Trophoblast cell (in vitro differentiated cells and primary cell): ENCODE data around the gene RTP1.

Source experiments
- DNase-seq, 2 donors: peaks; one replicate each; pipeline ENCODE4 v3.0.0-alpha.2; 2016
- H2AFZ ChIP-seq: 2 replicates; pipeline ENCODE4 v1.6.1; 2013; ENCODE audit warnings: low read length, moderate library complexity, mild to moderate bottlenecking; ENCODE audit not compliant: insufficient read depth, poor library complexity
- H2AK5ac ChIP-seq: 2 replicates; pipeline ENCODE4 v1.6.1; 2013; ENCODE audit warnings: mild to moderate bottlenecking, low read length
- H2BK120ac ChIP-seq: 2 replicates; pipeline ENCODE4 v1.6.1; 2013; ENCODE audit warnings: low read length, mild to moderate bottlenecking, moderate library complexity; ENCODE audit not compliant: insufficient read depth, poor library complexity
- H2BK12ac ChIP-seq: 2 replicates; pipeline ENCODE4 v1.6.1; 2013; ENCODE audit warnings: mild to moderate bottlenecking, low read length, moderate library complexity
- H2BK5ac ChIP-seq: 2 replicates; pipeline ENCODE4 v1.6.1; 2013; ENCODE audit warnings: low read length, low read depth, moderate library complexity, mild to moderate bottlenecking; ENCODE audit not compliant: poor library complexity
- H3K14ac ChIP-seq: 2 replicates; pipeline ENCODE4 v1.6.1; 2013; ENCODE audit warnings: mild to moderate bottlenecking, low read length
- H3K18ac ChIP-seq: 2 replicates; pipeline ENCODE4 v1.6.1; 2013; ENCODE audit warnings: mild to moderate bottlenecking, low read length
- H3K23ac ChIP-seq: 2 replicates; pipeline ENCODE4 v1.6.1; 2013; ENCODE audit warnings: low read length
- H3K27ac ChIP-seq: 2 replicates; pipeline ENCODE4 v1.5.1; 2013; ENCODE audit warnings: low read depth, mild to moderate bottlenecking, inconsistent platforms, low read length, moderate library complexity
- H3K27me3 ChIP-seq: 2 replicates; pipeline ENCODE4 v1.6.1; 2013; ENCODE audit warnings: inconsistent platforms, mild to moderate bottlenecking, low read length, moderate library complexity; ENCODE audit not compliant: insufficient read depth
- H3K36me3 ChIP-seq, 2 experiments: 1 replicate in 1 of 2; 2 replicates in 1 of 2; pipeline ENCODE4 v1.6.1; 2013; ENCODE audit warnings: low read length in 2 of 2, mild to moderate bottlenecking in 2 of 2, moderate library complexity in 1 of 2; ENCODE audit not compliant: insufficient read depth in 2 of 2, control insufficient read depth in 1 of 2
- H3K4ac ChIP-seq: 2 replicates; pipeline ENCODE4 v1.6.1; 2013; ENCODE audit warnings: low read depth, mild to moderate bottlenecking, low read length, moderate library complexity
- H3K4me1 ChIP-seq, 2 experiments: 1 replicate in 1 of 2; 2 replicates in 1 of 2; pipeline ENCODE4 v1.6.1; 2013; ENCODE audit warnings: low read length in 2 of 2, mild to moderate bottlenecking in 2 of 2, moderate library complexity in 1 of 2; ENCODE audit not compliant: insufficient read depth in 2 of 2, control insufficient read depth in 1 of 2
- H3K4me2 ChIP-seq: 2 replicates; pipeline ENCODE4 v1.6.1; 2013; ENCODE audit warnings: inconsistent platforms, mild to moderate bottlenecking, low read length, moderate library complexity
- H3K4me3 ChIP-seq: 2 replicates; pipeline ENCODE4 v1.5.1; 2013; ENCODE audit warnings: mild to moderate bottlenecking, low read depth, low read length, inconsistent platforms
- H3K79me1 ChIP-seq: one replicate; pipeline ENCODE4 v1.6.1; 2013; ENCODE audit warnings: low read length
- H3K79me2 ChIP-seq: 2 replicates; pipeline ENCODE4 v1.6.1; 2013; ENCODE audit warnings: low read length, mild to moderate bottlenecking; ENCODE audit not compliant: control insufficient read depth, insufficient read depth, poor library complexity
- H3K9ac ChIP-seq: 2 replicates; pipeline ENCODE4 v1.6.1; 2013; ENCODE audit warnings: mild to moderate bottlenecking, low read length
- H3K9me3 ChIP-seq: 2 replicates; pipeline ENCODE4 v1.6.1; 2013; ENCODE audit warnings: low read depth, mild to moderate bottlenecking, control low read depth, inconsistent platforms, low read length; ENCODE audit not compliant: insufficient read depth
- H4K12ac ChIP-seq: 2 replicates; pipeline ENCODE4 v1.6.1; 2013; ENCODE audit warnings: low read depth, mild to moderate bottlenecking, low read length, moderate library complexity
- H4K8ac ChIP-seq: 2 replicates; pipeline ENCODE4 v1.6.1; 2013; ENCODE audit warnings: low read depth, mild to moderate bottlenecking, low read length, moderate library complexity
- H4K91ac ChIP-seq: one replicate; pipeline ENCODE4 v1.6.1; 2013; ENCODE audit warnings: low read depth, mild to moderate bottlenecking, low read length, moderate library complexity
- WGBS: extraction: QIAGEN DNeasy Blood & Tissue Kit; methylation state at CpG from one replicate; pipeline ENCODE4 v1.1.7; 2013; ENCODE audit warnings: missing lambda C conversion rate; ENCODE audit not compliant: insufficient read length, insufficient coverage; ENCODE audit errors: extremely low coverage; 5-methylcytosine and 5-hydroxymethylcytosine counted together

The RTP1 gene

GRCh38 chr3:187210545-187211327 lies 13.4 kb downstream of the RTP1 start:
- H3K79me2 ChIP-seq = no peaks in the 10 kb centered on the region
- no peaks in the 10 kb centered on the region for H3K36me3 ChIP-seq
- no peak overlapping the region for H3K4me3 ChIP-seq
- H2BK5ac ChIP-seq = no peak overlapping the region
- no peak overlapping the region for H3K14ac ChIP-seq
- no peak overlapping the region for H4K12ac ChIP-seq
- no peak overlapping the region for H3K18ac ChIP-seq
- no peak overlapping the region for H3K4ac ChIP-seq
- no peak overlapping the region for H2AFZ ChIP-seq
- H4K91ac ChIP-seq = no peak overlapping the region
- H4K8ac ChIP-seq = no peak overlapping the region
- no peak overlapping the region for H2AK5ac ChIP-seq
- 100% methylated on average over 1 of the region's 6 CpGs for WGBS
- no peak overlapping the region for H3K9ac ChIP-seq
- no peaks in the 10 kb centered on the region for H3K4me1 ChIP-seq
- H2BK12ac ChIP-seq = no peak overlapping the region
- no peaks in the 10 kb centered on the region for H3K27me3 ChIP-seq
- no peak for DNase-seq
- no peak overlapping the region for H3K4me2 ChIP-seq
- H3K9me3 ChIP-seq = peaks cover 6% of the 10 kb centered on the region
- H3K23ac ChIP-seq = no peak overlapping the region
- H2BK120ac ChIP-seq = no peak overlapping the region
- H3K79me1 ChIP-seq = no peaks in the 10 kb centered on the region
- H3K27ac ChIP-seq = no peak overlapping the region

DNA sequence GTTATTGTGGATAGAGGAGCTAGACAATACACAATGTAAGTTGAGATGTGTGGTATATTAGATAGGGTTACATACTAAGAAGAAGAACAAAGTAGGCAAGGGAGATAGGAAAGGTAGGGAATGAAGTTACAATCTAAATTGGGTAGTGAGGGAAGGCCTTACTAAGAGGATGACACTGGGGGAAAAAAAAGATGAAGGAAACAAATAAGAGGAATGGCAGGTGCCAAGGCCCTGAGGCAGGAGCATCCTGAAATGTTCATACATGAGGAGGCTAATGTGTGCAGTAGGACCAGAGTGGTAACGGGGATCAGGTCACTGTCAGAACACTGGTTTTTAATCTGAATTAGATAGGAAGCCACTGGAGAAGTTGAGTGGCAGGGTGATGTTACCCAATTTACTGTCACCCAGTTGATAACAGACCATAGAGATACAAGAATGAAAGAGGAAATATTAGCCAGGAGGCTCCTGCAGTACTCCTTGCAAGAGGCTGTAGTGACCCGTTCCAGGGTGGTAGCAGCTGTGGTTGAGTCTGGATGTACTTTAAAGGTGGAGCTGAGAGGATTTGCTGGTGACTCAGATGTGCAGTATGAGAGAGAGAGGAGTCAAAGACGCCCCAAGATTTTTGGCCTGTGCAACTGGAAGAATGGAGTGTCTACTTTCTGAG lies 14.4 kb downstream of the RTP1 start:
- no peak overlapping the region for H3K14ac ChIP-seq
- H2BK5ac ChIP-seq = no peak overlapping the region
- DNase-seq = no peak
- H2BK120ac ChIP-seq = no peak overlapping the region
- no peak overlapping the region for H3K18ac ChIP-seq
- H3K36me3 ChIP-seq = no peaks in the 10 kb centered on the region
- no peaks in the 10 kb centered on the region for H3K79me2 ChIP-seq
- H3K9ac ChIP-seq = no peak overlapping the region
- no peak overlapping the region for H4K12ac ChIP-seq
- H3K27ac ChIP-seq = no peak overlapping the region
- no peaks in the 10 kb centered on the region for H3K4me1 ChIP-seq
- no peak overlapping the region for H3K4ac ChIP-seq
- H2AK5ac ChIP-seq = no peak overlapping the region
- no peak overlapping the region for H3K4me3 ChIP-seq
- no peaks in the 10 kb centered on the region for H3K79me1 ChIP-seq
- no peak overlapping the region for H3K23ac ChIP-seq
- no peak overlapping the region for H4K91ac ChIP-seq
- H4K8ac ChIP-seq = no peak overlapping the region
- no peak overlapping the region for H2BK12ac ChIP-seq
- H3K27me3 ChIP-seq = no peaks in the 10 kb centered on the region
- H3K4me2 ChIP-seq = no peak overlapping the region
- peaks cover 6% of the 10 kb centered on the region for H3K9me3 ChIP-seq
- WGBS = no CpG with 5 or more reads among the region's 3 CpGs
- H2AFZ ChIP-seq = no peak overlapping the region

DNA sequence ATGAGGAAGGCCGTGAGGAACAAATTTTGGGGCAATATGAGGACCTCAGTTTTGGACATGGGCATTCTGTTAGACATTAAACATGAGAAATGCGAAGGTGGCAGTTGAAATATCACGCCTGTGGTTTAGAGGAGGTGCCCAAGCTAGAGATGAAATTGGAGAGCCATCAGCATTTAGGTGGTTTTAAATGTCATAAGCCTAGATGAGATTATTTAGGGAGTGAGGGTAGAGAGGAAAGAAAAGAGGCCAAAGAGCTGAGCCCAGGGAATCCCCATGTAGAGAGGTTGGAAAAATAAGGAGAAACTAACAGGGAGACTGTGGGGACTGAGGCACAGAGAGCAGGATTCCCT lies 14.9 kb downstream of the RTP1 start:
- Histone ChIP-seq H2BK5ac (no peak overlapping the region), H3K27ac (no peak overlapping the region), H2AFZ (no peak overlapping the region), H3K4me1 (no peaks in the 10 kb centered on the region), H2BK120ac (no peak overlapping the region), H3K36me3 (no peaks in the 10 kb centered on the region), H3K23ac (no peak overlapping the region), H3K18ac (no peak overlapping the region), H3K9ac (no peak overlapping the region), H4K8ac (no peak overlapping the region), H3K4me3 (no peak overlapping the region), H3K9me3 (peaks cover 1% of the 10 kb centered on the region), H4K12ac (no peak overlapping the region), H2BK12ac (no peak overlapping the region), H3K14ac (no peak overlapping the region), H3K79me2 (no peaks in the 10 kb centered on the region), H2AK5ac (no peak overlapping the region), H3K4ac (no peak overlapping the region), H3K79me1 (no peaks in the 10 kb centered on the region), H3K27me3 (no peaks in the 10 kb centered on the region), H4K91ac (no peak overlapping the region), H3K4me2 (no peak overlapping the region)
- no peak for DNase-seq
- WGBS = no CpG with 5 or more reads among the region's 3 CpGs

- Histone ChIP-seq H3K23ac (no peak overlapping the region), H4K91ac (no peak overlapping the region), H4K12ac (no peak overlapping the region), H2BK12ac (no peak overlapping the region), H3K14ac (no peak overlapping the region), H3K9me3 (no peaks in the 10 kb centered on the region), H3K36me3 (no peaks in the 10 kb centered on the region), H3K4ac (no peak overlapping the region), H3K4me1 (no peaks in the 10 kb centered on the region), H3K27me3 (no peaks in the 10 kb centered on the region), H3K4me3 (no peak overlapping the region), H2AK5ac (no peak overlapping the region), H3K27ac (no peak overlapping the region), H2BK5ac (no peak overlapping the region), H3K79me1 (no peaks in the 10 kb centered on the region), H3K4me2 (no peak overlapping the region), H2BK120ac (no peak overlapping the region), H2AFZ (no peak overlapping the region), H4K8ac (no peak overlapping the region), H3K79me2 (no peaks in the 10 kb centered on the region), H3K18ac (no peak overlapping the region), H3K9ac (no peak overlapping the region)
- DNase-seq = no peak
- no CpG with 5 or more reads among the region's 4 CpGs for WGBS
Measured at GRCh38 chr3:187212705-187213104, 15.4 kb downstream of the RTP1 start.
